GM23338 (cell line): ENCODE data around the gene NKAIN2. TPM values are rescaled to one million over a fixed set of nuclear protein-coding genes. Genes with fewer than 3 reads are reported as not detected.

ENCODE experiments used
- ATAC-seq: fragments of 200-7000 bp; cut with Tn5 transposase; 3 replicates; pipeline ENCODE4 v1.9.1; 2020
- DNase-seq: peaks from one replicate; pipeline ENCODE4 v3.0.0-alpha.2; 2015; ENCODE audit warnings: low spot score
- H2AFZ ChIP-seq: fragments of 200-600 bp; sonication (generic); 2 replicates; pipeline ENCODE4 v1.8.0; 2016; ENCODE audit warnings: antibody characterized with exemption, mild to moderate bottlenecking, moderate library complexity
- H3F3A ChIP-seq: fragments of 200-600 bp; sonication (generic); replicated peaks from 2 replicates; pipeline ENCODE4 v1.8.0; 2017; ENCODE audit warnings: antibody characterized with exemption, mixed run types, low read depth
- H3K27ac ChIP-seq: fragments of 200-600 bp; sonication (generic); 2 replicates; pipeline ENCODE4 v1.6.1; 2016; ENCODE audit warnings: low read depth
- H3K27me3 ChIP-seq: fragments of 200-600 bp; sonication (generic); 2 replicates; pipeline ENCODE4 v1.8.0; 2016; ENCODE audit warnings: mild to moderate bottlenecking, mixed run types, moderate library complexity; ENCODE audit not compliant: insufficient read depth
- H3K36me3 ChIP-seq: fragments of 200-600 bp; sonication (generic); 2 replicates; pipeline ENCODE4 v1.8.0; 2016; ENCODE audit warnings: mild to moderate bottlenecking; ENCODE audit not compliant: insufficient read depth
- H3K4me1 ChIP-seq: fragments of 200-600 bp; sonication (generic); 2 replicates; pipeline ENCODE4 v1.8.0; 2016; ENCODE audit warnings: mild to moderate bottlenecking, moderate library complexity; ENCODE audit not compliant: insufficient read depth
- H3K4me2 ChIP-seq: fragments of 200-600 bp; sonication (generic); 2 replicates; pipeline ENCODE4 v1.7.1; 2017; ENCODE audit warnings: mixed run types
- H3K4me3 ChIP-seq: fragments of 200-600 bp; sonication (generic); 2 replicates; pipeline ENCODE4 v1.6.1; 2016; ENCODE audit warnings: mixed run types
- H3K79me2 ChIP-seq: fragments of 200-600 bp; sonication (generic); replicated peaks from 2 replicates; pipeline ENCODE4 v1.8.0; 2017; ENCODE audit warnings: mild to moderate bottlenecking; ENCODE audit not compliant: insufficient read depth
- H3K9me2 ChIP-seq: fragments of 200-600 bp; sonication (generic); 2 replicates; pipeline ENCODE4 v1.8.0; 2017; ENCODE audit not compliant: insufficient read depth
- H4K20me1 ChIP-seq: fragments of 200-600 bp; sonication (generic); replicated peaks from 2 replicates; pipeline ENCODE4 v1.8.0; 2017; ENCODE audit warnings: mild to moderate bottlenecking; ENCODE audit not compliant: insufficient read depth
- H3K27ac Mint-ChIP-seq: 2 replicates; pipeline ENCODE4 v1.8.0; 2020; ENCODE audit warnings: inconsistent platforms, mild to moderate bottlenecking, moderate library complexity, mixed read lengths
- H3K27me3 Mint-ChIP-seq: 3 replicates; pipeline ENCODE4 v1.8.0; 2022; ENCODE audit warnings: low read depth, mild to moderate bottlenecking, moderate library complexity, mixed read lengths, inconsistent platforms; ENCODE audit not compliant: insufficient read depth, poor library complexity
- H3K36me3 Mint-ChIP-seq: 3 replicates; pipeline ENCODE4 v1.8.0; 2021; ENCODE audit warnings: low read depth, mild to moderate bottlenecking, inconsistent platforms, moderate library complexity, mixed read lengths
- H3K4me1 Mint-ChIP-seq: 3 replicates; pipeline ENCODE4 v1.8.0; 2020; ENCODE audit warnings: mild to moderate bottlenecking, inconsistent platforms, mixed read lengths
- H3K4me3 Mint-ChIP-seq: 3 replicates; pipeline ENCODE4 v1.8.0; 2021; ENCODE audit warnings: moderate library complexity, mild to moderate bottlenecking, inconsistent platforms, mixed read lengths
- H3K9me3 Mint-ChIP-seq: 3 replicates; pipeline ENCODE4 v1.8.0; 2020; ENCODE audit warnings: moderate library complexity, mild to moderate bottlenecking, inconsistent platforms, mixed read lengths
- CREB1 ChIP-seq: fragments of 250-450 bp; sonication (Bioruptor Pico); IDR thresholded peaks from 2 replicates; pipeline ENCODE4 v1.5.0; 2020; ENCODE audit warnings: low read depth, mild to moderate bottlenecking, moderate library complexity
- CTCF ChIP-seq, 2 experiments: fragments of 200-600 bp in 1 of 2; sonication (generic) in 1 of 2; conservative IDR thresholded peaks; 2 replicates each; pipeline versions ENCODE4 v1.5.1 to v1.6.1; 2016 to 2017; ENCODE audit warnings: antibody characterized with exemption in 2 of 2, low read depth in 2 of 2, mild to moderate bottlenecking in 2 of 2, moderate library complexity in 1 of 2
- ETS1 ChIP-seq: IDR thresholded peaks from 2 replicates; pipeline ENCODE4 v1.6.1; 2016; ENCODE audit warnings: antibody characterized with exemption
- EZH2 ChIP-seq: fragments of 200-600 bp; sonication (generic); IDR thresholded peaks from one replicate; pipeline ENCODE4 v1.8.0; 2017; ENCODE audit warnings: antibody characterized with exemption, mild to moderate bottlenecking, low read depth; ENCODE audit not compliant: unreplicated experiment
- EZH2phosphoT487 ChIP-seq: fragments of 200-600 bp; sonication (generic); IDR thresholded peaks from one replicate; pipeline ENCODE4 v1.8.1; 2018; ENCODE audit warnings: antibody characterized with exemption; ENCODE audit not compliant: unreplicated experiment
- JUNB ChIP-seq: IDR thresholded peaks from one replicate; pipeline ENCODE4 v1.6.1; 2016; ENCODE audit warnings: antibody characterized with exemption; ENCODE audit not compliant: unreplicated experiment
- NANOG ChIP-seq: IDR thresholded peaks from 2 replicates; pipeline ENCODE4 v1.6.1; 2016; ENCODE audit warnings: antibody characterized with exemption, borderline replicate concordance
- POLR2AphosphoS5 ChIP-seq: IDR thresholded peaks from 2 replicates; pipeline ENCODE4 v1.6.1; 2016; ENCODE audit warnings: antibody characterized with exemption, low read depth
- REST ChIP-seq: IDR thresholded peaks from one replicate; pipeline ENCODE4 v1.6.1; 2018; ENCODE audit warnings: antibody characterized with exemption; ENCODE audit not compliant: unreplicated experiment
- STAT1 ChIP-seq: IDR thresholded peaks from one replicate; pipeline ENCODE4 v1.6.1; 2016; ENCODE audit warnings: antibody characterized with exemption; ENCODE audit not compliant: unreplicated experiment
- ZNF114 ChIP-seq: fragments of 250-450 bp; sonication (Bioruptor Pico); IDR thresholded peaks from 2 replicates; pipeline ENCODE4 v1.5.0; 2020; ENCODE audit warnings: mild to moderate bottlenecking, moderate library complexity
- ZNF331 ChIP-seq: fragments of 250-450 bp; sonication (Bioruptor Pico); IDR thresholded peaks from 2 replicates; pipeline ENCODE4 v1.5.0; 2020; ENCODE audit warnings: low read depth, mild to moderate bottlenecking, moderate library complexity
- ZNF462 ChIP-seq: fragments of 250-450 bp; sonication (Bioruptor Pico); IDR thresholded peaks from 2 replicates; pipeline ENCODE4 v1.5.0; 2020; ENCODE audit warnings: mild to moderate bottlenecking, moderate library complexity
- polyA plus RNA-seq: library from polyadenylated mRNA; unstranded; fragments of >200 nt; fragmentation: Nextera tagmentation; extraction: Ambion mirVana; gene quantifications from 2 replicates; pipeline ENCODE4 v1.2.1, GENCODE V29; 2016
- total RNA-seq: library from RNA; depleted of rRNA; stranded (reverse); fragments of >200 nt; shearing (Covaris generic); gene quantifications from 2 replicates; pipeline ENCODE4 v1.2.3, GENCODE V29; 2014

Gene NKAIN2
- total and polyA plus RNA-seq, 2 experiments from 2014 or later = 0.39 to 1.1 TPM

GRCh38 chr6:123859291-123859690 lies 55.6 kb downstream of the NKAIN2 start:
- H3K4me3 ChIP-seq = no peak overlapping the region
- no peaks in the 10 kb centered on the region for H3K4me1 ChIP-seq
- no peaks in the 10 kb centered on the region for H3K9me2 ChIP-seq
- H3K36me3 Mint-ChIP-seq = no peaks in the 10 kb centered on the region
- H3F3A ChIP-seq = no peaks in the 10 kb centered on the region
- H4K20me1 ChIP-seq = no peaks in the 10 kb centered on the region
- no peaks in the 10 kb centered on the region for H3K9me3 Mint-ChIP-seq
- no peak overlapping the region for H3K27ac ChIP-seq
- H3K36me3 ChIP-seq = no peaks in the 10 kb centered on the region
- TF ChIP-seq CTCF (conservative IDR thresholded peaks at IDR 0.05; ENCODE audit: low read depth in 2 of 2) (no peak), EZH2 (no peak), ZNF114 (CRISPR knock-in tag) (no peak), NANOG (no peak), CREB1 (CRISPR knock-in tag) (no peak), JUNB (no peak), EZH2phosphoT487 (no peak), ZNF462 (no peak), ETS1 (no peak), POLR2AphosphoS5 (no peak), STAT1 (no peak), REST (no peak), ZNF331 (CRISPR knock-in tag) (no peak)
- H3K27me3 ChIP-seq = no peaks in the 10 kb centered on the region
- H3K27me3 Mint-ChIP-seq = no peaks in the 10 kb centered on the region
- H3K4me1 Mint-ChIP-seq = no peaks in the 10 kb centered on the region
- no peak overlapping the region for H3K27ac Mint-ChIP-seq
- ATAC-seq (no peak), DNase-seq (no peak)
- no peaks in the 10 kb centered on the region for H3K79me2 ChIP-seq
- no peak overlapping the region for H2AFZ ChIP-seq
- no peak overlapping the region for H3K4me3 Mint-ChIP-seq
- no peak overlapping the region for H3K4me2 ChIP-seq
